Pancreas (tissue), 10 donors: ENCODE measurements around the gene PTPN12. TPM values are rescaled to one million over a fixed set of nuclear protein-coding genes. Genes with fewer than 3 reads are reported as not detected.
"Not testable (repeated sequence)": the region's sequence is repeated elsewhere in the genome, so short reads cannot be mapped to it uniquely, and the experiment has no call there.

Experiments used
- ATAC-seq, 4 donors: fragments of 200-7000 bp; cut with Tn5 transposase; one replicate each; pipeline versions ENCODE4 v1.8.0 to v1.9.1; 2020; ENCODE audit warnings: mild to moderate bottlenecking in 4 of 4, moderate library complexity in 4 of 4
- DNase-seq, 6 donors: peaks; one replicate each; pipeline ENCODE4 v3.0.0-alpha.2; 2020
- FAIRE-seq: peaks from 2 replicates; lab custom pipeline; 2012; peaks lifted over from hg19 to GRCh38; lab: Jason Lieb, UNC
- H3K27ac ChIP-seq, 4 donors: fragments of 200-600 bp; sonication (generic); 1 replicate in 3 of 4; 2 replicates in 1 of 4; pipeline versions ENCODE4 v1.5.0 to v1.8.0; 2020
- H3K27me3 ChIP-seq, 4 donors: fragments of 200-600 bp; one replicate each; pipeline ENCODE4 v1.8.0; 2021
- H3K36me3 ChIP-seq, 3 donors: fragments of 200-600 bp; sonication (generic) in 1 of 3; one replicate each; pipeline versions ENCODE4 v1.5.0 to v1.8.0; 2020 to 2021
- H3K4me1 ChIP-seq, 3 donors: fragments of 200-600 bp; one replicate each; pipeline ENCODE4 v1.8.0; 2021
- H3K4me3 ChIP-seq, 4 donors: fragments of 200-600 bp; sonication (generic) in 2 of 4; one replicate each; pipeline versions ENCODE4 v1.5.0 to v1.8.0; 2020 to 2021
- H3K9me3 ChIP-seq, 4 donors: fragments of 200-600 bp; one replicate each; pipeline ENCODE4 v1.8.0; 2021
- CTCF ChIP-seq, 4 donors: fragments of 200-600 bp; sonication (generic) in 3 of 4; IDR thresholded peaks; one replicate each; pipeline versions ENCODE4 v1.5.0 to v1.8.0; 2021; ENCODE audit warnings: antibody characterized with exemption in 4 of 4
- WGBS, 2 donors: extraction: QIAGEN DNeasy Blood & Tissue Kit; methylation state at CpG; one replicate each; pipeline ENCODE4 v1.1.7; 2013; 5-methylcytosine and 5-hydroxymethylcytosine counted together
- intact Hi-C, 3 donors: fragments of 100-400 bp; cut with DNase I; formaldehyde crosslinking; loops; one replicate each; pipeline versions ENCODE4 v1.11.1 to v1.14.2; 2022
- polyA plus RNA-seq, 2 donors: library from polyadenylated mRNA; stranded (reverse); fragments of 200-250 nt; gene quantifications; one replicate each; pipeline ENCODE4 v1.2.3, GENCODE V29; 2013
- total RNA-seq, 6 donors: library from RNA; stranded (reverse); fragmentation: NEBNext Ultra II Directional in 4 of 6; extraction: Animal tissue kit (Norgen Biotek cat#: 25700) in 4 of 6; gene quantifications; one replicate each; pipeline versions ENCODE4 v1.2.1 to v1.2.4, GENCODE V29; 2021 to 2023
- donor health status: healthy with polysubstance abuse.
- donor health status: DM: no; HTN: no; CAD: no; lungs with moderate emphysema.
- donor health status: DM: no; HTN: no; CAD: no.
- donor health status: control.
- donor health status: control.
- donor health status: Bipolar disorder and iron deficiency.
- donor health status: DM: yes; HTN: yes; CAD: no.
- donor health status: DM: no; HTN: no; CAD: no.
- donor health status: DM: no; HTN: no; CAD: no.
- donor health status: DM: yes; HTN: yes; CAD: no.

PTPN12 gene
- total and polyA plus RNA-seq, 8 donors, result 12.0 to 42.9 (median 21.1) TPM

DNA sequence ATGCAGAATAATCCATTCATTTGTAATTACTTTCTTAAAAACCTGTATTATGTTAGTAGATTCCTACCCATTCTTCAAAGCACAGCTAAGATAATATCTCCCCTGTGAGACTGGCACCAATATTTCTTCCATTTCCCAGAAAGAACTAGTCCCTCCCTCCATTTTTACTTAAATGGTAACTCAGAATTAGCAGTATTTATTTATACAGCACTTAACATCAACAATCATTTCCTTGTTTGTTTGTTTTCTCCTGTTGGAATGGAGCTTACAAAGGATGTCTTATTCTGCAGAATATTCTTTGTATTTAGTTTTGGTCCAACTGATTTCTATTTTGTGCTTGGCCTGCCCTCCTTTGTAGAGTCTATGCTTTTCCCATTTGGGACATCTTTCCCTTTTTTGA lies 32.1 kb upstream of the PTPN12 start:
- Histone ChIP-seq H3K36me3 (no peaks in the 10 kb centered on the region), H3K27me3 (no peaks in the 10 kb centered on the region), H3K27ac (no peak overlapping the region), H3K4me1 (no peaks in the 10 kb centered on the region), H3K4me3 (no peak overlapping the region), H3K9me3 (no peaks in the 10 kb centered on the region)
- DNase-seq (no peak), FAIRE-seq (no peak), ATAC-seq (no peak)
- intact Hi-C loops, result no loop called here
- no peak for TF ChIP-seq CTCF (IDR thresholded peaks at IDR 0.05)

DNA sequence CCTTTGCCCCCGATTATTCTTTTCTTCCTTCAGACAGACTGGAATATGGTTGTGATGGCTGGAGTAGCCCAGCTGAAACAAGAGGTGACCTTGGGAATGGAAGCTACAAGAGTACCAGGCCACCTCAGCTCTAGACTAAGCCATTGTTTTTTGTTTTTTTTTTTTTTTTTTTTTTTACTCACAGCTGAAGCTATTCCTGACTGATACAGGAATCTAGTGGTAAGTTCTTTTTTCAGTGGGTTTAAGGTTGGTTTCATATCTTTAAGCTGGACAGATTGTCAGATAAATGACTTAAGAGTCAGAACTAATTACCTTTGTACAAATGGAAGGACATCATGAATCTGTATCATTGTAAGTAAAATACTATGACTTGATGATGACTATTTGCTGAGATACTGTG lies 30.2 kb upstream of the PTPN12 start:
- WGBS, 2 donors, result 88 to 94% methylated on average over 1 of the region's 1 CpG
- no peaks in the 10 kb centered on the region for H3K27me3 ChIP-seq
- DNase-seq (no peak), ATAC-seq (no peak), FAIRE-seq (no peak)
- no peak overlapping the region for H3K4me3 ChIP-seq
- intact Hi-C loops, result no loop called here
- no peak for TF ChIP-seq CTCF (IDR thresholded peaks at IDR 0.05)
- no peaks in the 10 kb centered on the region for H3K9me3 ChIP-seq
- no peak overlapping the region for H3K27ac ChIP-seq
- no peaks in the 10 kb centered on the region for H3K36me3 ChIP-seq
- no peaks in the 10 kb centered on the region for H3K4me1 ChIP-seq

GRCh38 chr7:77513002-77513670 lies 24.0 kb upstream of the PTPN12 start:
- 67 to 68% methylated on average over 3 of the region's 5 CpGs for WGBS, 2 donors
- intact Hi-C loops, H3K4me1 ChIP-seq, H3K27ac ChIP-seq, ATAC-seq, H3K36me3 ChIP-seq, H3K4me3 ChIP-seq, DNase-seq, H3K9me3 ChIP-seq, H3K27me3 ChIP-seq, FAIRE-seq: not testable (repeated sequence)

DNA sequence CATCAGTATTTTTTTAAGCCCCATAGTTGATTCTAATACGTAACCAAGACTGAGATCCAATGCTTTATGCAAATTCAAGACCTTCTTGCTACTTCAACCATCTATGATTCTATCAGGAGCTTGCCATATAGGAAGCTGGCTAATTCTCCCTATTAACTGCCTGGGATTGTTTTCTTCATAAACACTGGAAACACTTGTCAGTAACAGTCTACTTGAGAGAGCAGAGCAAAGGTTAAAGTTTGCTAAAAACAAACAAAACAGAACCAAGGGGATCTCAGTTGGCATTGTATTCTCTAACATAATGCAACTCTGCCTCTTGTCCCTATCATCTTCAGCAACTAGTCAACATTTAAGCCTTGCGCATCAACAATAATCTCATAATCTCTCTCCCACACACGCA lies 21.0 kb upstream of the PTPN12 start:
- TF ChIP-seq CTCF (IDR thresholded peaks at IDR 0.05), result no peak
- WGBS, 2 donors, result 92 to 95% methylated on average over 3 of the region's 3 CpGs
- ATAC-seq (no peak), FAIRE-seq (no peak), DNase-seq (no peak)
- Histone ChIP-seq H3K4me3 (no peak overlapping the region), H3K9me3 (no peaks in the 10 kb centered on the region), H3K27ac (no peak overlapping the region), H3K27me3 (no peaks in the 10 kb centered on the region), H3K36me3 (no peaks in the 10 kb centered on the region), H3K4me1 (no peaks in the 10 kb centered on the region)
- intact Hi-C loops, result no loop called here

GRCh38 chr7:77520261-77520660 lies 16.8 kb upstream of the PTPN12 start:
- DNase-seq (no peak), ATAC-seq (no peak), FAIRE-seq (no peak)
- 64 to 73% methylated on average over 1 of the region's 1 CpG for WGBS, 2 donors
- intact Hi-C loops, result no loop called here
- no peaks in the 10 kb centered on the region for H3K9me3 ChIP-seq
- no peak overlapping the region for H3K27ac ChIP-seq
- no peaks in the 10 kb centered on the region for H3K4me1 ChIP-seq
- TF ChIP-seq CTCF (IDR thresholded peaks at IDR 0.05), result no peak
- H3K27me3 ChIP-seq, result no peaks in the 10 kb centered on the region
- no peak overlapping the region for H3K4me3 ChIP-seq
- H3K36me3 ChIP-seq, result no peaks in the 10 kb centered on the region

GRCh38 chr7:77521537-77521936 lies 15.6 kb upstream of the PTPN12 start:
- H3K27ac ChIP-seq, H3K36me3 ChIP-seq, FAIRE-seq, intact Hi-C loops, H3K27me3 ChIP-seq, DNase-seq, H3K4me1 ChIP-seq, ATAC-seq, H3K4me3 ChIP-seq, H3K9me3 ChIP-seq: not testable (repeated sequence)
- 90 to 91% methylated on average over 5 of the region's 5 CpGs for WGBS, 2 donors
